GM13977 (cell line): ENCODE measurements around the gene TEP1.

Experiments used
- DNase-seq: peaks from one replicate; pipeline ENCODE4 v3.0.0; 2012; ENCODE audit warnings: low spot score
- in situ Hi-C: fragments of 300-500 bp; cut with MboI; formaldehyde crosslinking; loops from one replicate; pipeline ENCODE4 v1.12.0; 2022; ENCODE audit warnings: low sequenced_read_pairs, low pct_unique_long_range_greater_than_20kb, mixed read lengths, inconsistent platforms; ENCODE audit not compliant: unreplicated experiment
- TF ChIP-seq, protein P1 (sequence below): IDR thresholded peaks from 2 replicates; pipeline ENCODE4 v1.5.1; 2012; ENCODE audit warnings: mild to moderate bottlenecking, control low read depth; ENCODE audit not compliant: insufficient read depth; ENCODE audit errors: extremely low read depth, missing control alignments

Gene TEP1

GRCh38 chr14:20440465-20440864 lies 27.2 kb upstream of the TEP1 start:
- in situ Hi-C loops = no loop called here
- DNase-seq = no peak
- TF ChIP-seq, protein P1, sequence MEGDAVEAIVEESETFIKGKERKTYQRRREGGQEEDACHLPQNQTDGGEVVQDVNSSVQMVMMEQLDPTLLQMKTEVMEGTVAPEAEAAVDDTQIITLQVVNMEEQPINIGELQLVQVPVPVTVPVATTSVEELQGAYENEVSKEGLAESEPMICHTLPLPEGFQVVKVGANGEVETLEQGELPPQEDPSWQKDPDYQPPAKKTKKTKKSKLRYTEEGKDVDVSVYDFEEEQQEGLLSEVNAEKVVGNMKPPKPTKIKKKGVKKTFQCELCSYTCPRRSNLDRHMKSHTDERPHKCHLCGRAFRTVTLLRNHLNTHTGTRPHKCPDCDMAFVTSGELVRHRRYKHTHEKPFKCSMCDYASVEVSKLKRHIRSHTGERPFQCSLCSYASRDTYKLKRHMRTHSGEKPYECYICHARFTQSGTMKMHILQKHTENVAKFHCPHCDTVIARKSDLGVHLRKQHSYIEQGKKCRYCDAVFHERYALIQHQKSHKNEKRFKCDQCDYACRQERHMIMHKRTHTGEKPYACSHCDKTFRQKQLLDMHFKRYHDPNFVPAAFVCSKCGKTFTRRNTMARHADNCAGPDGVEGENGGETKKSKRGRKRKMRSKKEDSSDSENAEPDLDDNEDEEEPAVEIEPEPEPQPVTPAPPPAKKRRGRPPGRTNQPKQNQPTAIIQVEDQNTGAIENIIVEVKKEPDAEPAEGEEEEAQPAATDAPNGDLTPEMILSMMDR = no peak

DNA sequence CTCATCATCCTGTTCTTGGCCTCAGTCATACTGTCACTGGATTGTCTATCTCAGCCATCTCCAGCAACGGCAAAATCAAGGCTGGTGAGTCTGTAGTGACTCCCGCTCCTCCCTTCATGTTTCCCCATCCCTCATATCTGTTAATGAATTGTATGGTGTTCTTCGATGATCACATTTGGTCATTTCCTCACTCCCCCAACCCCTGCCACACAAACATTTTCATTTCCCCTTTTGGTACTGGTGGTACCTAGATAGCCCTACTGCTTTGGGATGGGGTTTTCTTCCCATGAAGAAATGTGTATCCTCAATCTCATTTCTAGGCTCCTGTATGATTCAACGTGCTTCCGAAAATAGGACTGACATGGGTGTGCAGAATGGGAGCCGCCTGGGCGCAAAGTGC lies 25.4 kb upstream of the TEP1 start:
- TF ChIP-seq, protein P1 = no peak
- in situ Hi-C loops = no loop called here
- no peak for DNase-seq

GRCh38 chr14:20436363-20436755 lies 23.1 kb upstream of the TEP1 start:
- DNase-seq = no peak
- TF ChIP-seq, protein P1 = no peak
- in situ Hi-C loops = no loop called here

DNA sequence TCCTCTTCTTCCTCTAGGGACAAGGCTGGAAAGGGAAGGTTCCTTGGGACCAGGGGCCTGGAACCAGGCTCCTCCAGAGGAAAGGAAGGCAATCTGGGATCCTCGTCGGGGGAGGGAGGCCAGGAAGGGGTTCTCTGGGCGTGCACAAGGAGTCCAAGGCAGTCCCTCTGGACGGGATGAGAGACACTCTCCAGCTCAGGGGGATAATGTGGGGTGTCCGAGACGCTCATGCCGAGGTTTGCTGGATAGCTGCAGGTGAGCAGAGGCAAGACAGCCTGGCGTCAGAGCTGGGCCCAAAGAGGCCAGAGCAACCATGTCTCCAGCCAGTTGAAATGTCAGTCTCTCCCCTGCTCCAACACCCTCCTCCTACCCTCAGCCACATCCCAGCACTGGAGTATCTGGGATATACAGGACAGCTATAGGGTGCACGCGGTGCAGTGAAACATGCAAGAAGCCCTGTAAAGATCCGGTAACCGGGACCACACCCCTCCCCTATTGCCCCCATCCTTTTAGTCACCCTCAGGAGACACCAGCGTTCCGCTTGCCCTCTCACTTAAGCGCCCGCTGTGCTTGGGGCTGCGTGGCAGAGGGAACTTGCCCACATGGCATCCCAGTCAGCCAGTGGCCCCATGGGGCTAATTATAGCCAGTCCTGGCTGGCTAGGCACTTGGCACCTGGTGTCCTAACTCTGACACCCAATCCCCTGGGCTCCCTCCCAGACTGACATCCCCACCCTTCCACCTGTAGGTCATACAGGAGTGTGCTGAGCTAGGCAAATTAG lies 22.5 kb upstream of the TEP1 start, which contains the start of gene KLHL33:
TSS of gene KLHL33 (minus strand) at position 585 of the 781 bp plus-strand sequence. CDS start at position 230, 355 bp downstream.
- TF ChIP-seq, protein P1 = no peak
- in situ Hi-C loops = no loop called here
- no peak for DNase-seq

DNA sequence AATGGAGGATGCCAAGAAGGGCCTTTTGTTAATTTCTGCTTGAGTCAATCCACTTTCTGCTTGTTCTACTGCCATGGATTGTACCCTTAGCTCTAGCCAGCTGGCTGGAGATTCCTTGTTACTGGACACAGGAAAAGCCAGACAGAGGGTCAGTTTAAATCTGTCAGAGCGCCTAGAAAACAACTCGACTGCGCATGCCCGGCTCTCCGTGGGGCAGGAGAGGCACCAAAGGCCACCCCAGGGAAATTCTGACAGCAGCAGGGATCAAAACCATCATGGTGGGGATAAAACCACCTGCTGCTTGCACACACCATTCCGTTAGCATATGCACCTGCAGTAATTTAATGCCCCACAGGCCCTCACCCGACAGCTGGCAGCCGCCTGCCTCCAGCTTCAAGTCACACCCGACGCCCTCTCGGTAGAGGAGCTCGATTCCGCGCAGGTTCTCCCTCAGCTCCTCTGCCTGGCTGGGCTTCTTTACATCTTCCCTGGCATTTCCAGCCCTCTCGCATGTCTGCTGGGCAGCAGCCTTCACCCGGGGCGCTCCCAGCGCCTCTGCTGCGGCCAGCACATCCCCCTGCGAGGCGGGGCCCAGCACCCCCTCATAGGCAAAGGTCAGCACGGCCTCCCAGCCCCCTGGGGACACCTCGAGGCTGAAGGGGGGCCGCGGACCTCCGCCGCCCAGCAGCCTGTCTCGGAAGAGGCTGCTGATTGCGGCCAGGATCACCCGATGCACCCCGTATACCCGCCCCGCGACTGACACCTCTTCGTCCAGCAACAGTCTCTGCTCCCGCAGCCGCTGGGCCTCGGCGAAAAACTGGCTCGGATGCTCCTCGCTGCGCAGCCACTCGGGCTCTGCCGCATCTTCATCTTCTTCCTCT lies 21.6 kb upstream of the TEP1 start:
- DNase-seq = no peak
- in situ Hi-C loops = no loop called here
- TF ChIP-seq, protein P1 = no peak

DNA sequence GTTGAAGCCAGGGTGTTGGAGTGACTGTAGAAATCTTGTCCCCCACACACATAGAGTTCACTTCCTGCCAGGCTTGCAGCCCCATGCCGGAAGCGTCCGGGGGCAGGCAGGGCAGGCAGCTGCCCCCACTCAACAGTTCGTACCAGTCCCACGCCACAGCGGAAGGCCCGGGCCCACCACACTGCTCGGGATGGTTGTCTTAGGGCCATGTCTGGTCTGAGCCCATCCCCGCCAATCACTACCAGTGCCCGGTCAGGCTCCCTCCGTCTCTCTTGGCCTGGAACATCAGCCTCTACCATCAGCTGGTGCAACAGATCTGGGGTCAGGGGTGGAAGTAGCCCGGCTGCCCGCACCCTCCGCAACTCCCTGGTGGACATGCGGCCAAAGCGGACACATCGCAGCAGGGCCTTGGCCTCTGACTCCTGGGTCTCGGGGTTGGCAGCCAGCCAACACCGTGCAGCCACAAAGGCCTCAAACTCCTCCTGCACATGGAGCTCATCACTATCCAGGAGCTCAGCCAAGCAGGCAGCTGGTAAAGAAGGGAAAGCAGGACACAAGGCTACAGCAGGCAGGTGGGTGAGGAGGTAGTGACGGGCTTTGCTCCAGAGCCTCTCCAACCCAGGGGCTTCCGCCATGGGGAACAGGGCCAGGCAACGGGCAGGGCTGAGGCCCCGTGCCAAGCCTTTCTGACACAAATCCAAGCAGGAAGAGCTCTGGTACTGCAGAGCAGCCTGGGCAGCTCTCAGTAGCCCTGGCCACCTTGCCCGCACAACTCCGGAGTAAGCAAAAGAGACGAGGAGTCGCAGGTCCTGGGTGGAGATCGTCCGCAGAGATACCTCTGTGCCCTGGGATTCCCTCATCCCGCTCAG lies 16.7 kb upstream of the TEP1 start:
- TF ChIP-seq, protein P1 = no peak
- DNase-seq = no peak
- in situ Hi-C loops = no loop called here
